ENCODE measurements around the gene RTP5.

DNA sequence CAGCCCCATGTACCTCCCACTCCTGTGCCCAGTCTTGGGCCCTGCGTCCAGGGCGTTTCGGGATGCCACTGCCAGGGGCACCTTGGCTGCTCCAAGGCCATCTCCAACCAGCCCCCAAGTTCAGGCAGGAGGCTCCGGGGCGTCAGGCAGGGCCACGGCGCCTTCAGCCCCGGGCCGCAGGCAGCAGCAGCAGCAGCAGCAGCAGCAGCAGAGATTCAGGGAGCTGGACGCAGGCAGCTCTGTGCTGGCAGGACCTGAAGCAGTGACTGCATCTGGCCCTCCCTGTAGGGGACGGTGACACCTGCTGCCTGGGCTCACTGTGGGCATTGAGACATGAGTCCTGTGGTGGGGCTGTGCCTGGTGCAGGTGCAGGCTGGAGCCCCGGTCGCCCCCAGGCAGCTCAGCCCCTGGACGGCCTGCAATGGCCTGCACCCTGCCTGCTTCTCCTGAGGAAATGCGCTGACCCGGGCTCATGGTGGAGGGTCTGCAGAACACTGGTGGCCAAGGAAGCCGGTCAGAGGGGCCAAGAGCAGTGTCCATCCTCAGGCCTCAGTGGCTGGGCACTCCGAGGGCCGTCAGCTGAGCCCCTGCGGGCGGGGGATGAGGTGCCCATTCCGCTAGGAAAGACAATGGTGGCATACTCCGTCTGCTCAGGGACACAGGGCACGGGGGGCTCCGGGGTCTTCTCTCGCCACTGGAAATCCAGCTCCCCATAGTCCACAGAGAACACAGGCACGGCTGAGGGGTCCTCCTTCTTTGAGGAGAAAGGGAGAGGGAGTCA is 18.8 kb upstream of the RTP5 start:
- TF ChIP-seq, protein P1, sequence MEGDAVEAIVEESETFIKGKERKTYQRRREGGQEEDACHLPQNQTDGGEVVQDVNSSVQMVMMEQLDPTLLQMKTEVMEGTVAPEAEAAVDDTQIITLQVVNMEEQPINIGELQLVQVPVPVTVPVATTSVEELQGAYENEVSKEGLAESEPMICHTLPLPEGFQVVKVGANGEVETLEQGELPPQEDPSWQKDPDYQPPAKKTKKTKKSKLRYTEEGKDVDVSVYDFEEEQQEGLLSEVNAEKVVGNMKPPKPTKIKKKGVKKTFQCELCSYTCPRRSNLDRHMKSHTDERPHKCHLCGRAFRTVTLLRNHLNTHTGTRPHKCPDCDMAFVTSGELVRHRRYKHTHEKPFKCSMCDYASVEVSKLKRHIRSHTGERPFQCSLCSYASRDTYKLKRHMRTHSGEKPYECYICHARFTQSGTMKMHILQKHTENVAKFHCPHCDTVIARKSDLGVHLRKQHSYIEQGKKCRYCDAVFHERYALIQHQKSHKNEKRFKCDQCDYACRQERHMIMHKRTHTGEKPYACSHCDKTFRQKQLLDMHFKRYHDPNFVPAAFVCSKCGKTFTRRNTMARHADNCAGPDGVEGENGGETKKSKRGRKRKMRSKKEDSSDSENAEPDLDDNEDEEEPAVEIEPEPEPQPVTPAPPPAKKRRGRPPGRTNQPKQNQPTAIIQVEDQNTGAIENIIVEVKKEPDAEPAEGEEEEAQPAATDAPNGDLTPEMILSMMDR (conservative IDR thresholded peaks at IDR 0.05; ENCODE audit: low read depth, low read length) = no peak
- TF ChIP-seq EZH2 (IDR thresholded peaks at IDR 0.05; ENCODE audit: borderline replicate concordance, low read depth, low read length, poor library complexity, severe bottlenecking) = no peak
